SK-N-SH (cell line): ENCODE measurements around the gene STRIT1. TPM values are rescaled to one million over a fixed set of nuclear protein-coding genes. Genes with fewer than 3 reads are reported as not detected.

ENCODE experiments used
- CTCF ChIA-PET: fragments of 300-600, 350-600 bp; formaldehyde crosslinking; extraction: SDS; loops from one replicate; lab custom pipeline; 2021; lab: Yijun Ruan, JAX
- POLR2A ChIA-PET: fragments of 350-600 bp; sonication (Branson Sonifier 250); formaldehyde crosslinking; extraction: SDS; loops from one replicate; lab custom pipeline; 2020; ENCODE audit warnings: antibody characterized with exemption, inconsistent platforms; lab: Yijun Ruan, JAX
- DNase-seq: peaks from one replicate; pipeline ENCODE4 v3.0.0; 2012
- H2AFZ ChIP-seq: fragments of 200-600 bp; sonication (generic); 2 replicates; pipeline ENCODE4 v1.8.1; 2016; ENCODE audit warnings: antibody characterized with exemption, mild to moderate bottlenecking, low read depth
- H3F3A ChIP-seq: fragments of 200-600 bp; sonication (generic); replicated peaks from 2 replicates; pipeline ENCODE3; 2016; ENCODE audit warnings: antibody characterized with exemption, mild to moderate bottlenecking; ENCODE audit not compliant: insufficient read depth
- H3K27ac ChIP-seq, 2 experiments: fragments of 200-500 bp in 1 of 2; fragments of 200-600 bp in 1 of 2; sonication (Bioruptor generic) in 1 of 2; sonication (generic), shearing (Covaris generic) in 1 of 2; 2 replicates each; pipeline versions ENCODE4 v1.5.1 to v1.6.1; 2014 to 2016; ENCODE audit warnings: low read depth in 2 of 2, inconsistent platforms in 1 of 2, low read length in 1 of 2, mild to moderate bottlenecking in 1 of 2, mixed read lengths in 1 of 2
- H3K27me3 ChIP-seq: fragments of 200-600 bp; sonication (generic), shearing (Covaris generic); 2 replicates; pipeline ENCODE4 v1.6.1; 2016; ENCODE audit warnings: mixed run types; ENCODE audit not compliant: insufficient read depth
- H3K36me3 ChIP-seq, 2 experiments: fragments of 200-500 bp in 1 of 2; fragments of 200-600 bp in 1 of 2; sonication (Bioruptor generic) in 1 of 2; sonication (generic) in 1 of 2; replicated peaks in 1 of 2; 2 replicates each; pipeline versions ENCODE3 to v1.5.1; 2014 to 2016; ENCODE audit warnings: low read length in 1 of 2, mild to moderate bottlenecking in 1 of 2; ENCODE audit not compliant: insufficient read depth in 2 of 2, control insufficient read depth in 1 of 2
- H3K4me1 ChIP-seq, 2 experiments: fragments of 200-500 bp in 1 of 2; fragments of 200-600 bp in 1 of 2; sonication (Bioruptor generic) in 1 of 2; sonication (generic), shearing (Covaris generic) in 1 of 2; 2 replicates each; pipeline versions ENCODE4 v1.5.1 to v1.6.1; 2014 to 2016; ENCODE audit warnings: low read depth in 1 of 2, low read length in 1 of 2, mixed run types in 1 of 2; ENCODE audit not compliant: insufficient read depth in 2 of 2, control insufficient read depth in 1 of 2
- H3K4me2 ChIP-seq: fragments of 200-600 bp; sonication (generic), shearing (Covaris generic); 2 replicates; pipeline ENCODE4 v1.6.1; 2017; ENCODE audit warnings: mixed run types
- H3K4me3 ChIP-seq, 2 experiments: fragments of 200-500 bp in 1 of 2; fragments of 200-600 bp in 1 of 2; sonication (Bioruptor generic) in 1 of 2; sonication (generic), shearing (Covaris generic) in 1 of 2; 2 replicates each; pipeline versions ENCODE4 v1.5.1 to v1.8.1; 2014 to 2016; ENCODE audit warnings: low read depth in 2 of 2, inconsistent platforms in 1 of 2, low read length in 1 of 2, mild to moderate bottlenecking in 1 of 2, mixed read lengths in 1 of 2, moderate library complexity in 1 of 2
- H3K79me2 ChIP-seq: fragments of 200-600 bp; sonication (generic); 2 replicates; pipeline ENCODE4 v1.8.1; 2017; ENCODE audit warnings: mild to moderate bottlenecking; ENCODE audit not compliant: insufficient read depth
- H3K9ac ChIP-seq: fragments of 200-600 bp; sonication (generic); 2 replicates; pipeline ENCODE4 v1.6.1; 2017; ENCODE audit warnings: mixed run types
- H3K9me2 ChIP-seq: fragments of 200-600 bp; sonication (generic); 2 replicates; pipeline ENCODE4 v1.6.1; 2017; ENCODE audit warnings: mixed run types
- H3K9me3 ChIP-seq: fragments of 200-600 bp; sonication (generic); 2 replicates; pipeline ENCODE4 v1.6.1; 2017; ENCODE audit warnings: mixed run types, mild to moderate bottlenecking, moderate library complexity
- H4K20me1 ChIP-seq: fragments of 200-600 bp; sonication (generic); 2 replicates; pipeline ENCODE4 v1.6.1; 2017; ENCODE audit warnings: mild to moderate bottlenecking, mixed run types; ENCODE audit not compliant: insufficient read depth
- ELF1 ChIP-seq: IDR thresholded peaks from 2 replicates; pipeline ENCODE4 v1.4.0; 2012
- FOSL2 ChIP-seq: IDR thresholded peaks from 2 replicates; pipeline ENCODE4 v1.4.0; 2012; ENCODE audit warnings: low read depth, mild to moderate bottlenecking, moderate library complexity, borderline replicate concordance
- FOXJ3 ChIP-seq: sonication (generic); formaldehyde crosslinking; IDR thresholded peaks from 2 replicates; pipeline ENCODE4 v1.5.1; 2020; ENCODE audit warnings: mild to moderate bottlenecking, missing genetic modification reagents
- JUND ChIP-seq: IDR thresholded peaks from 2 replicates; pipeline ENCODE4 v1.4.0; 2012
- MXI1 ChIP-seq: IDR thresholded peaks from 2 replicates; pipeline ENCODE4 v1.6.1; 2012; ENCODE audit warnings: mild to moderate bottlenecking, low read depth, low read length, improper control_type of control experiment
- NFIC ChIP-seq: IDR thresholded peaks from 2 replicates; pipeline ENCODE4 v1.4.0; 2012; ENCODE audit warnings: borderline replicate concordance
- POLR2AphosphoS5 ChIP-seq: IDR thresholded peaks from 2 replicates; pipeline ENCODE4 v1.6.1; 2012; ENCODE audit warnings: low read depth, low read length
- RCOR1 ChIP-seq: fragments of 150-350 bp; IDR thresholded peaks from 2 replicates; pipeline ENCODE4 v1.6.1; 2017; ENCODE audit warnings: antibody characterized with exemption, low read length
- RFX5 ChIP-seq: IDR thresholded peaks from 2 replicates; pipeline ENCODE4 v1.6.1; 2012; ENCODE audit warnings: mild to moderate bottlenecking, improper control_type of control experiment, low read length
- SIN3A ChIP-seq: IDR thresholded peaks from 2 replicates; pipeline ENCODE4 v1.6.1; 2012; ENCODE audit warnings: low read depth, mild to moderate bottlenecking, low read length, moderate library complexity, borderline replicate concordance
- SMC3 ChIP-seq: IDR thresholded peaks from 2 replicates; pipeline ENCODE4 v1.6.1; 2012; ENCODE audit warnings: low read depth, low read length, improper control_type of control experiment
- TEAD4 ChIP-seq: IDR thresholded peaks from 2 replicates; pipeline ENCODE4 v1.4.0; 2012; ENCODE audit warnings: mild to moderate bottlenecking, borderline replicate concordance; ENCODE audit not compliant: insufficient read depth
- polyA plus RNA-seq, 3 experiments: library from polyadenylated mRNA; depleted of rRNA; stranded (reverse); fragments of >200 nt; gene quantifications; 2 replicates each; pipeline ENCODE4 v1.2.3, GENCODE V29; 2012
- TF ChIP-seq, protein P1 (sequence below): fragments of 200-600 bp; sonication (generic); IDR thresholded peaks from 2 replicates; pipeline ENCODE4 v1.6.1; 2017; ENCODE audit warnings: antibody characterized with exemption, mild to moderate bottlenecking, moderate library complexity
- TF ChIP-seq, protein P2 (sequence below): IDR thresholded peaks from 2 replicates; pipeline ENCODE4 v1.4.0; 2012; ENCODE audit warnings: low read depth
- TF ChIP-seq, protein P3 (sequence below): IDR thresholded peaks from 2 replicates; pipeline ENCODE4 v1.6.1; 2012; ENCODE audit warnings: mild to moderate bottlenecking, low read depth, low read length, moderate library complexity
- TF ChIP-seq, protein P4 (sequence below): IDR thresholded peaks from 2 replicates; pipeline ENCODE4; 2012
- TF ChIP-seq, protein P5 (sequence below): fragments of 150-350 bp; IDR thresholded peaks from 2 replicates; pipeline ENCODE4 v1.6.1; 2016; ENCODE audit warnings: mild to moderate bottlenecking, low read depth, low read length

STRIT1 gene
- polyA plus RNA-seq, 1 of the 3 experiments (the other 2 are of a cell fraction): not detected

DNA sequence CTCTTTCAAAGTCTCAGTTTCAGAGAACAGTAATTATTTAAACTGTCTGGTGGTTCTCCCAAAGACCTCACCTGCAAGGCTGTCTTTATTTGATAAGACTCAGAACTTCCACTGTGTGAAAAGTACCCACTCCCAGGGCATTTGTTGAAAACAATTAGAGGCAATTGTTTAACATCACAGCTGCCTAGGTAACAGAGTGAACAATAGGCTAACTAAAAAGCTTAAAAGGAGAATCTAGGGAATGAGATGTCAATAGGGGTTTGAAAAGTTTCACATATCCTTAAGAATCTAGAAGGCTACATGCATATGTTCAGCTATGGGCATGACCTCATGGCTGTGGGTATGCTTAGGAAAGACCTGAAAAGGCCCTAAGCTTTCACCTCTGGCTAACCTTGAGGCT, 2.9 kb upstream of the STRIT1 start:
- Histone ChIP-seq H2AFZ (no peak overlapping the region), H3F3A (no peaks in the 10 kb centered on the region), H3K4me1 (no peaks in the 10 kb centered on the region), H3K27ac (no peak overlapping the region), H3K9me3 (peaks cover 22% of the 10 kb centered on the region), H3K79me2 (no peaks in the 10 kb centered on the region), H4K20me1 (no peaks in the 10 kb centered on the region), H3K9ac (no peak overlapping the region), H3K4me3 (no peak overlapping the region), H3K27me3 (no peaks in the 10 kb centered on the region), H3K36me3 (peaks cover 0 to 3% of the 10 kb centered on the region in 2 experiments), H3K9me2 (no peaks in the 10 kb centered on the region), H3K4me2 (no peak overlapping the region)
- POLR2A ChIA-PET: no interaction called here
- no peak for DNase-seq
- no peak for TF ChIP-seq RCOR1
- no peak for TF ChIP-seq SMC3
- no peak for TF ChIP-seq ELF1
- no peak for TF ChIP-seq FOXJ3 (CRISPR knock-in tag)
- TF ChIP-seq JUND: no peak
- TF ChIP-seq, protein P1, sequence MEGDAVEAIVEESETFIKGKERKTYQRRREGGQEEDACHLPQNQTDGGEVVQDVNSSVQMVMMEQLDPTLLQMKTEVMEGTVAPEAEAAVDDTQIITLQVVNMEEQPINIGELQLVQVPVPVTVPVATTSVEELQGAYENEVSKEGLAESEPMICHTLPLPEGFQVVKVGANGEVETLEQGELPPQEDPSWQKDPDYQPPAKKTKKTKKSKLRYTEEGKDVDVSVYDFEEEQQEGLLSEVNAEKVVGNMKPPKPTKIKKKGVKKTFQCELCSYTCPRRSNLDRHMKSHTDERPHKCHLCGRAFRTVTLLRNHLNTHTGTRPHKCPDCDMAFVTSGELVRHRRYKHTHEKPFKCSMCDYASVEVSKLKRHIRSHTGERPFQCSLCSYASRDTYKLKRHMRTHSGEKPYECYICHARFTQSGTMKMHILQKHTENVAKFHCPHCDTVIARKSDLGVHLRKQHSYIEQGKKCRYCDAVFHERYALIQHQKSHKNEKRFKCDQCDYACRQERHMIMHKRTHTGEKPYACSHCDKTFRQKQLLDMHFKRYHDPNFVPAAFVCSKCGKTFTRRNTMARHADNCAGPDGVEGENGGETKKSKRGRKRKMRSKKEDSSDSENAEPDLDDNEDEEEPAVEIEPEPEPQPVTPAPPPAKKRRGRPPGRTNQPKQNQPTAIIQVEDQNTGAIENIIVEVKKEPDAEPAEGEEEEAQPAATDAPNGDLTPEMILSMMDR: no peak
- TF ChIP-seq FOSL2: no peak
- no peak for TF ChIP-seq RFX5
- TF ChIP-seq TEAD4: no peak
- TF ChIP-seq, protein P2, sequence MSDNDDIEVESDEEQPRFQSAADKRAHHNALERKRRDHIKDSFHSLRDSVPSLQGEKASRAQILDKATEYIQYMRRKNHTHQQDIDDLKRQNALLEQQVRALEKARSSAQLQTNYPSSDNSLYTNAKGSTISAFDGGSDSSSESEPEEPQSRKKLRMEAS: no peak
- TF ChIP-seq, protein P3, sequence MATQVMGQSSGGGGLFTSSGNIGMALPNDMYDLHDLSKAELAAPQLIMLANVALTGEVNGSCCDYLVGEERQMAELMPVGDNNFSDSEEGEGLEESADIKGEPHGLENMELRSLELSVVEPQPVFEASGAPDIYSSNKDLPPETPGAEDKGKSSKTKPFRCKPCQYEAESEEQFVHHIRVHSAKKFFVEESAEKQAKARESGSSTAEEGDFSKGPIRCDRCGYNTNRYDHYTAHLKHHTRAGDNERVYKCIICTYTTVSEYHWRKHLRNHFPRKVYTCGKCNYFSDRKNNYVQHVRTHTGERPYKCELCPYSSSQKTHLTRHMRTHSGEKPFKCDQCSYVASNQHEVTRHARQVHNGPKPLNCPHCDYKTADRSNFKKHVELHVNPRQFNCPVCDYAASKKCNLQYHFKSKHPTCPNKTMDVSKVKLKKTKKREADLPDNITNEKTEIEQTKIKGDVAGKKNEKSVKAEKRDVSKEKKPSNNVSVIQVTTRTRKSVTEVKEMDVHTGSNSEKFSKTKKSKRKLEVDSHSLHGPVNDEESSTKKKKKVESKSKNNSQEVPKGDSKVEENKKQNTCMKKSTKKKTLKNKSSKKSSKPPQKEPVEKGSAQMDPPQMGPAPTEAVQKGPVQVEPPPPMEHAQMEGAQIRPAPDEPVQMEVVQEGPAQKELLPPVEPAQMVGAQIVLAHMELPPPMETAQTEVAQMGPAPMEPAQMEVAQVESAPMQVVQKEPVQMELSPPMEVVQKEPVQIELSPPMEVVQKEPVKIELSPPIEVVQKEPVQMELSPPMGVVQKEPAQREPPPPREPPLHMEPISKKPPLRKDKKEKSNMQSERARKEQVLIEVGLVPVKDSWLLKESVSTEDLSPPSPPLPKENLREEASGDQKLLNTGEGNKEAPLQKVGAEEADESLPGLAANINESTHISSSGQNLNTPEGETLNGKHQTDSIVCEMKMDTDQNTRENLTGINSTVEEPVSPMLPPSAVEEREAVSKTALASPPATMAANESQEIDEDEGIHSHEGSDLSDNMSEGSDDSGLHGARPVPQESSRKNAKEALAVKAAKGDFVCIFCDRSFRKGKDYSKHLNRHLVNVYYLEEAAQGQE: no peak
- TF ChIP-seq POLR2AphosphoS5: no peak
- no peak for TF ChIP-seq MXI1
- TF ChIP-seq, protein P4, sequence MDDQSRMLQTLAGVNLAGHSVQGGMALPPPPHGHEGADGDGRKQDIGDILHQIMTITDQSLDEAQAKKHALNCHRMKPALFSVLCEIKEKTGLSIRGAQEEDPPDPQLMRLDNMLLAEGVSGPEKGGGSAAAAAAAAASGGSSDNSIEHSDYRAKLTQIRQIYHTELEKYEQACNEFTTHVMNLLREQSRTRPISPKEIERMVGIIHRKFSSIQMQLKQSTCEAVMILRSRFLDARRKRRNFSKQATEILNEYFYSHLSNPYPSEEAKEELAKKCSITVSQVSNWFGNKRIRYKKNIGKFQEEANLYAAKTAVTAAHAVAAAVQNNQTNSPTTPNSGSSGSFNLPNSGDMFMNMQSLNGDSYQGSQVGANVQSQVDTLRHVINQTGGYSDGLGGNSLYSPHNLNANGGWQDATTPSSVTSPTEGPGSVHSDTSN: no peak
- no peak for TF ChIP-seq SIN3A
- TF ChIP-seq, protein P5, sequence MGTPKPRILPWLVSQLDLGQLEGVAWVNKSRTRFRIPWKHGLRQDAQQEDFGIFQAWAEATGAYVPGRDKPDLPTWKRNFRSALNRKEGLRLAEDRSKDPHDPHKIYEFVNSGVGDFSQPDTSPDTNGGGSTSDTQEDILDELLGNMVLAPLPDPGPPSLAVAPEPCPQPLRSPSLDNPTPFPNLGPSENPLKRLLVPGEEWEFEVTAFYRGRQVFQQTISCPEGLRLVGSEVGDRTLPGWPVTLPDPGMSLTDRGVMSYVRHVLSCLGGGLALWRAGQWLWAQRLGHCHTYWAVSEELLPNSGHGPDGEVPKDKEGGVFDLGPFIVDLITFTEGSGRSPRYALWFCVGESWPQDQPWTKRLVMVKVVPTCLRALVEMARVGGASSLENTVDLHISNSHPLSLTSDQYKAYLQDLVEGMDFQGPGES: no peak
- no peak for TF ChIP-seq NFIC
- CTCF ChIA-PET: interaction anchor here (1.6 kb wide), 1 partner anchor 26 kb away, joined by 6 read pairs; no protein-coding TSS in a partner anchor
